DOHH2 (cell line): ENCODE data around the gene CACNG6.

ENCODE experiments used
- H3F3A ChIP-seq: fragments of 200-600 bp; sonication (generic), shearing (Covaris generic); 2 replicates; pipeline ENCODE4 v1.6.0; 2016; ENCODE audit warnings: antibody characterized with exemption, mild to moderate bottlenecking; ENCODE audit not compliant: control insufficient read depth, insufficient read depth
- H3K27ac ChIP-seq: fragments of 200-600 bp; sonication (generic); 2 replicates; pipeline ENCODE4 v1.5.1; 2014; ENCODE audit warnings: low read depth, mild to moderate bottlenecking, low read length, moderate library complexity
- H3K27me3 ChIP-seq: fragments of 200-600 bp; sonication (generic); 2 replicates; pipeline ENCODE4 v1.6.1; 2014; ENCODE audit warnings: mild to moderate bottlenecking, low read length, mixed read lengths; ENCODE audit not compliant: control insufficient read depth
- H3K36me3 ChIP-seq: fragments of 200-600 bp; sonication (generic); 2 replicates; pipeline ENCODE4 v1.6.1; 2014; ENCODE audit warnings: mild to moderate bottlenecking, low read length, moderate library complexity, mixed read lengths; ENCODE audit not compliant: control insufficient read depth
- H3K4me1 ChIP-seq: fragments of 200-600 bp; sonication (generic); 2 replicates; pipeline ENCODE4 v1.6.1; 2014; ENCODE audit warnings: mild to moderate bottlenecking, low read length, mixed read lengths; ENCODE audit not compliant: control insufficient read depth
- H3K4me2 ChIP-seq: fragments of 200-600 bp; sonication (generic); 2 replicates; pipeline ENCODE4 v1.6.0; 2014; ENCODE audit warnings: mild to moderate bottlenecking, low read length, moderate library complexity
- H3K4me3 ChIP-seq: fragments of 200-600 bp; sonication (generic); 2 replicates; pipeline ENCODE4 v1.5.1; 2014; ENCODE audit warnings: mild to moderate bottlenecking, low read length, mixed read lengths
- H3K79me2 ChIP-seq: fragments of 200-600 bp; sonication (generic); 2 replicates; pipeline ENCODE4 v1.6.1; 2014; ENCODE audit warnings: mild to moderate bottlenecking, low read length, mixed read lengths; ENCODE audit not compliant: control insufficient read depth
- H3K9me2 ChIP-seq: fragments of 200-600 bp; sonication (generic); replicated peaks from 2 replicates; pipeline ENCODE4 v1.6.1; 2014; ENCODE audit warnings: mild to moderate bottlenecking, low read length, mixed read lengths; ENCODE audit not compliant: control insufficient read depth
- H3K9me3 ChIP-seq: fragments of 200-600 bp; sonication (generic); 2 replicates; pipeline ENCODE4 v1.6.1; 2014; ENCODE audit warnings: antibody characterized with exemption, low read length, mixed read lengths; ENCODE audit not compliant: control insufficient read depth, insufficient read depth
- H4K20me1 ChIP-seq: fragments of 200-600 bp; sonication (generic); 2 replicates; pipeline ENCODE4 v1.6.0; 2014; ENCODE audit warnings: low read depth, mild to moderate bottlenecking, antibody characterized with exemption, low read length, moderate library complexity; ENCODE audit not compliant: control insufficient read depth, insufficient read depth
- EZH2phosphoT487 ChIP-seq: fragments of 200-600 bp; sonication (generic); IDR thresholded peaks from 2 replicates; pipeline ENCODE4 v1.6.1; 2017; ENCODE audit warnings: borderline replicate concordance, mild to moderate bottlenecking, antibody characterized with exemption, low read length, moderate library complexity, mixed read lengths
- TF ChIP-seq, protein P1 (sequence below): fragments of 200-600 bp; sonication (generic); IDR thresholded peaks from one replicate; pipeline ENCODE4 v1.5.1; 2014; ENCODE audit warnings: antibody characterized with exemption, mild to moderate bottlenecking, low read depth, low read length; ENCODE audit not compliant: poor library complexity, severe bottlenecking

CACNG6 gene

DNA sequence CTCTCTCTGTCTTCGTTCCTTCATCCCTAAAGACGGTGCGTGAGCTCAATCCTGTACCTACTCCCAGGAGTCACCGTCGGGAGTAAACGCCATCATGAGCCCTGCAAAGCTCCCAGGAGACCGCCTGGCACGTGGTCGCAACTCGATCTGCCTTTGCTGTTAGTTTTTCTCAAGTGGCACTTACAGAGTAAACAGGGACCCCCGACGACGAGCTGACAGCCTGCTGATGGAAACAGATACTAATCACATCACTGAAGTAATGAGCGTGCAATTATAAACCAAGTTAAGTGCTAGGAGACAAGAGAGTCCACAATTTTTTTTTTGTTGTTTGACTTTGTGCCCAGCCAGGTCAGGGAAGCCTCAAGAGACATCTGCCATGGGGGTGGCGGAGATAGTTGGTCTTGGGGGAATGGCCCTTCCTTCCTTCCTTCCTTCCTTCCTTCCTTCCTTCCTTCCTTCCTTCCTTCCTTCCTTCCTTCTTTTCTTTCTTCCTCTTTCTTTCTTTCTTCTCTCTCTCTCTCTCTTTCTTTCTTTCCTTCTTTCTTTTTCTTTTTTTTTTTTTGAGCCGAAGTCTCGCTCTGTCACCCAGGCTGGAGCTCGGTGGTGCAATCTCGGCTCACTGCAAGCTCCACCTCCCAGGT, 23.6 kb downstream of the CACNG6 start:
- Histone ChIP-seq H3K27ac (no peak overlapping the region), H3K9me3 (no peaks in the 10 kb centered on the region), H3K27me3 (no peaks in the 10 kb centered on the region), H3K9me2 (no peaks in the 10 kb centered on the region), H4K20me1 (no peaks in the 10 kb centered on the region), H3K4me2 (no peak overlapping the region), H3K4me1 (no peaks in the 10 kb centered on the region), H3K4me3 (no peak overlapping the region), H3F3A (no peaks in the 10 kb centered on the region), H3K79me2 (no peaks in the 10 kb centered on the region), H3K36me3 (no peaks in the 10 kb centered on the region)
- TF ChIP-seq, protein P1, sequence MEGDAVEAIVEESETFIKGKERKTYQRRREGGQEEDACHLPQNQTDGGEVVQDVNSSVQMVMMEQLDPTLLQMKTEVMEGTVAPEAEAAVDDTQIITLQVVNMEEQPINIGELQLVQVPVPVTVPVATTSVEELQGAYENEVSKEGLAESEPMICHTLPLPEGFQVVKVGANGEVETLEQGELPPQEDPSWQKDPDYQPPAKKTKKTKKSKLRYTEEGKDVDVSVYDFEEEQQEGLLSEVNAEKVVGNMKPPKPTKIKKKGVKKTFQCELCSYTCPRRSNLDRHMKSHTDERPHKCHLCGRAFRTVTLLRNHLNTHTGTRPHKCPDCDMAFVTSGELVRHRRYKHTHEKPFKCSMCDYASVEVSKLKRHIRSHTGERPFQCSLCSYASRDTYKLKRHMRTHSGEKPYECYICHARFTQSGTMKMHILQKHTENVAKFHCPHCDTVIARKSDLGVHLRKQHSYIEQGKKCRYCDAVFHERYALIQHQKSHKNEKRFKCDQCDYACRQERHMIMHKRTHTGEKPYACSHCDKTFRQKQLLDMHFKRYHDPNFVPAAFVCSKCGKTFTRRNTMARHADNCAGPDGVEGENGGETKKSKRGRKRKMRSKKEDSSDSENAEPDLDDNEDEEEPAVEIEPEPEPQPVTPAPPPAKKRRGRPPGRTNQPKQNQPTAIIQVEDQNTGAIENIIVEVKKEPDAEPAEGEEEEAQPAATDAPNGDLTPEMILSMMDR, result no peak
- no peak for TF ChIP-seq EZH2phosphoT487

GRCh38 chr19:54017261-54017660, 25.8 kb downstream of the CACNG6 start:
- no peaks in the 10 kb centered on the region for H3F3A ChIP-seq
- H3K4me1 ChIP-seq, result no peaks in the 10 kb centered on the region
- H3K4me2 ChIP-seq, result no peak overlapping the region
- no peaks in the 10 kb centered on the region for H3K9me2 ChIP-seq
- H3K4me3 ChIP-seq, result no peak overlapping the region
- H4K20me1 ChIP-seq, result no peaks in the 10 kb centered on the region
- H3K27me3 ChIP-seq, result no peaks in the 10 kb centered on the region
- no peak for TF ChIP-seq EZH2phosphoT487
- TF ChIP-seq, protein P1, result no peak
- no peaks in the 10 kb centered on the region for H3K9me3 ChIP-seq
- H3K36me3 ChIP-seq, result no peaks in the 10 kb centered on the region
- no peak overlapping the region for H3K27ac ChIP-seq
- H3K79me2 ChIP-seq, result no peaks in the 10 kb centered on the region

- Histone ChIP-seq H3K9me3 (no peaks in the 10 kb centered on the region), H3K4me2 (no peak overlapping the region), H3K36me3 (no peaks in the 10 kb centered on the region), H3F3A (no peaks in the 10 kb centered on the region), H4K20me1 (no peaks in the 10 kb centered on the region), H3K27ac (no peak overlapping the region), H3K4me1 (no peaks in the 10 kb centered on the region), H3K4me3 (no peak overlapping the region), H3K79me2 (no peaks in the 10 kb centered on the region), H3K9me2 (no peaks in the 10 kb centered on the region), H3K27me3 (no peaks in the 10 kb centered on the region)
- TF ChIP-seq, protein P1, result no peak
- TF ChIP-seq EZH2phosphoT487, result no peak
Observed at GRCh38 chr19:54021363-54021762, 29.9 kb downstream of the CACNG6 start.
